Activated T-helper 1 cell treated with Interleukin-2 at 50 U/mL for 16 hours (primary cell): ENCODE data around the gene TESMIN.

ENCODE experiments used
- DNase-seq: peaks from one replicate; pipeline ENCODE4 v3.0.0-alpha.2; 2020; ENCODE audit warnings: low read depth

The TESMIN gene

DNA sequence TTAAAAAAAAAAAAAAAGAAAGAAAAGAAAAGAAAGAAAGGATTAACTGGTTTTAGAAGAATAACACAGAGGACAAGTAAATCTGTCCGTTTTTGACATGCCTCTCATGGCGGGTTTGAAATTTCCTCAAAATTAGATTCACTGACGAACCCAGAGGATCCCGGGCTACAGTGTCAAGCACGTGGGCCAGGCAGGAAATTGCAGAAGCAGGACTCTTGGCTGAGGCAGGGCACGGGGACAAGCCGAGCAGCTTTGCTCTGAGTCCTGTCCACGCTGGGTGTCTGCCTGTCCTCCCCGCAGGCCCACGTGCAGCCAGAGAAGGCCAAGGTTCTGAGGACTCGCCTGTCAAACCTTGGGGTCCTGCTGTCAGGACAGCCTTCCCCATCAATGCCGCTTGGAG, 42.3 kb downstream of the TESMIN start:
- no peak for DNase-seq

DNA sequence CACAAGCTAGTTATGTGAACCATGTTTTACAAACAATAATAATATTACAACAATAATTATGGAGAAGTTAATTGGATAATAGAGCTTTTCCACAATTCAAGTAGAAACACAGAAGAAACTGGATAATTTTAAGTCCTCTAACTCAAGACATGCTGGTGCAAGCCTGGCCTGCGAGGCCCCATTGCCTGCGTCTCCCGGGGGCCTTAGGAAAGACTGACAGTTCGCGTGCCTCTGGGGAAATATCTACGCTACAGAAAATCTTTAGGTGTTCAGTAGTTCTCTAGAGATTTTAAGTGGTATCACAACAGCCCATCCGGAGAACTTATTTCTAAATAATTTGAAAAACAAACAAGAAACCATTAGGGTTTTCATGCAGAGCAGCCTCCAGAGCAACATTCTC, 43.8 kb downstream of the TESMIN start:
- DNase-seq: no peak

DNA sequence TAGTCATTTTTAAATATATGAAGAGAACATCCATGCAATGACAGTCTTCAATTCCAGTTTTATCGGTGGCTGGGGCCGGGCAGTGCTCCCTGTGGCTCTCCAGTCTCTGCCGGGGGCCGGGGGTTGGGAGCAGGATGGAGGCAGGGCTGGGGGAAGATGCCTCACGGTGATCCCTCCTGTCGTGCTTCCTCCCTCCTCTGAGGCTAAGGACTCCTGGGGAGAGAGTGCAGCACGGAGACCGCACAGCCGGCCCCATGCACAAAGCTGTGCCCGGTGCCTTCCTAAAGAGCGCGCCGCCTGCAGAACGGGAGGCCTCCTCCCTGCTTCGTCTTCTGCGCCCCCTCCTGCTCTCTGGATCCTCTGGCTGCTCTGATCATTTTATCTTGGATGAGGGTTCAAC, 46.4 kb downstream of the TESMIN start:
- DNase-seq: no peak

DNA sequence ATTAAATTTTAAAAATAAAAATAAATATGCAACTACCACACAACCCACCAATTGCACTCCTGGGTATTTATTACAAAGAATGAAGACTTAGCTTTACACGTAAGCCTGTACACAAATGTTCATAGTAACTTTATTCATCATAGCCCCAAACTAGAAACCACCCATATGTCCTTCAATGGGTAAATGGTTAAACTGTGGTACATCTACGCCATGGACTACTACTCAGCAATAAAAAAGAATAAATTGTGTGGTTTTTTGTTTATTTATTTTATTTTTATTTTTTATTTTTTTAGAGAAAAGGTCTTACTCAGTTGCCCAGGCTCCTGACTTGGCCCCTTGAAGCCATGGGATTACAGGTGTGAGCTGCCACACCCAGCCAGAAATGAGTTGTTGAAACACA, 52.3 kb downstream of the TESMIN start:
- no peak for DNase-seq

DNA sequence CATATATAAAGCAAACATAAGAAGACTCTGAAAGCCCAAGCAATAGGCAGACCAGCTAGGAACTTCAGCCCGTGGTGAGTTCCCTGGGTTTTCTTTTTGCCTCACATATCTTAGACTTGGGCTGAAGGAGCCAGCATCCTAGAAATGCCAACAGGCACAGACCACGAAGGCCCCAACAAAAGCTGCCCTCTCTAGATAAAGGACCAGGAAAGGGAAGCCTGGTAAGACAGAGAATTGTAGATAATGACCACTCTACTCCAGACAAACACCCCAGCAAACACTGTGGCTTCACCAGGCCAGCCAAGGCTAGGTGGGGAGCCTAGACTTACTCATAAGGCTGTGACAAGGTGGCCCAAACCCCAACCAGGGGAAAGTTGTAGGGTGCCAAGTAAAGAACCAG, 55.8 kb downstream of the TESMIN start:
- DNase-seq: no peak

DNA sequence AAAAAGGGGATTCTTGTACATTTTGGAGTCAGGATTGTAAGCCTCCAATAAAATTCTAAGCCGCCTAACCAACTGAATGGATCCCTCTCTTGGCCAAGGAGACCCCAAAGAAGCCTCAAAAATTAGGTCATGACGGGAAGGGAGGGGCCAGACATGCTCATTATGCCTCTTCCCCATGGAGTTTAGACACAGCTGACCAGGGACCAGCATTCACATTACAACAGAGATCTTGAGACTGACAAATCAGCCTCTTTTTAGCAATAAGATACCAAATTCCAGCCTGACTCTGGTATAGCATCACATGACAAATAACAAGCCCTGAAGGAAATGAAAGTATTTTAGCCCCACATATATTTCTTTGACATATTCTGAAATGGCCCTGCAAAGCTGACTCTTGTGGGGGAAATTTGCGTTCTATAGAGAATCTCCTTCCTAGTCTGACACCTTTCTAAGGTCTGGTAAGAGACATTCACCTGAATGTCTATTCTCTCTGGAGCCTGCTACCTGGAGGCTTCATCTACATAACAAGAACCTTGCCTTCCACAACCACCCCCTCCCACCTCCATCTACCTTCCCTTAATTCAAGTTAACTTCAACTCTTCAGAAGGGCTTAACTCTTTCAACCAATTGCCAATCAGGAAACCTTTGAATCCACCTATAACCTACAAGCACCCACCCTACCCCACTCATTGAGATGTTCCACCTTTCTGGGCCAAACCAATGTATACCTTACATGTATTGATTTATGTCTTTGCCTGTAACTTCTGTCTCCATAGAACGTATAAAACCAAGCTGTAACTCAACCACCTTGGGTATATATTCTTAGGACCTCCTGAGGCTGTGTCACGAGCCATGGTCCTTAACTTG, 56.7 kb downstream of the TESMIN start:
- no peak for DNase-seq

DNA sequence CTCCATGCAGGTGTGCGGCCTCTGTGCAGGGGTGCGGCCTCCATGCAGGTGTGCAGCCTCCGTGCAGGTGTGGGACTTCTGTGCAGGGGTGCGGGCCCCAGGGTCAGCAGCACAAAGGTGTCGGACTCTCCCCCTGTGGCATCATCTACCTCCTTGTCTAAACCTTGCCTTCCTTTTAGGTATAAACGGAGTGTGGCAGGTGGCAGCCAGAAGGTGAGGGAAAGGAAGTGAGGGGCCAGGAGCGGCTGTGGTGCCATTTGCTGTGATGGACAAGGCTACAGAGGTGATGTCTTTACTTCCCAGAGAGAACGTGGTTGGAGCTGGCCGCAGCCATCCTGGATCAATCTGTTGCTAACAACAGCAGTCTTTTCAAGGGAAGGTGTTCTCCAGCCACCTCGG, 57.8 kb downstream of the TESMIN start:
- no peak for DNase-seq

DNA sequence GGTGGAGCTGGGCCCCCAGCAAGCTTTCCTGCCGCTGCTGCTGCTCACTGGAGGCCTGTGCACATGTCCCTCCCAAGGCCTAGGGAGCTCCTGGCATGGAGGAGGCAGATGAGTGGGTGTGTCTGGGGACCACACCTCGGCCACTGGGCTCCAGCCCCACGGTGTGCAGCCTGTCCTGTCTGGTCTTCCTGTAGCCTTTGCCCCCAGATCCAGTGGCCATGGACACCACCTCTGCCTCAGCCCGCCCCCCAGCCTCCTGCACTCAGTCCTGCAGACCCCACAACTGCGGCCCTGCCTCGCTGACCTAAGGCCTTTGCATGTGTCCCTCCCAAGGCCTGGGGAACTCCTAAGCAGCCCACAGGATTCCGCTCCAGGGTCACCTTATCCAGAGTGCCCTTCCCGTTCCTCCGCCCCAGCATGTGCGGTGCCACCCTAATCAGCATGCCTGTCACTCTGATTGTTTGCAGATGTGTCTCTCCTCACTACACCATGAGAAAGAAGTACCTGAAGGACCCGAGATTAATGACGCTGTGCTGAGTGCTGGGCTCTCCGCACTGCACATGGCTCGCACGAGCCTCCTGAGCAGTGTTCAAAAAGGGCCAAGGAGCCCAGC, 58.3 kb downstream of the TESMIN start:
- DNase-seq: no peak

DNA sequence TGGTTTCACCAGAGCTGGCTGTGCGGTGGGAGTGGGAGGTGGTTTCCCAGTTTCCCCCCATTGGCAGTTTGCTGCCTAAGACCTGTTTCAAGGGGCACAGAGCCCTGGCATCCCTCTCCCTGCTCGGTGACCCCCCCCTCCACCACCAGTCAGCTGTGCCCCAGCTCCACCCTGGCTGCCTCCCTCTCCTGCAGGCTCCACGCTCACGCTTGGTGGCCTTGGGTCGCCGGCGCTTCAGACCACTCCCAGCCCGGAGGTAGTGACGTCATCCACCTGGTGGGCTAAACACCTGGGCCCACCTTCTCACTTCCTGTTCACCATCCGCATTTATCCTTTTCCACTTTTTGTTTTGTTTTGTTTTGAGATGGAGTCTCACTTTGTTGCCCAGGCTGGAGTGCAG, 59.2 kb downstream of the TESMIN start:
- no peak for DNase-seq

DNA sequence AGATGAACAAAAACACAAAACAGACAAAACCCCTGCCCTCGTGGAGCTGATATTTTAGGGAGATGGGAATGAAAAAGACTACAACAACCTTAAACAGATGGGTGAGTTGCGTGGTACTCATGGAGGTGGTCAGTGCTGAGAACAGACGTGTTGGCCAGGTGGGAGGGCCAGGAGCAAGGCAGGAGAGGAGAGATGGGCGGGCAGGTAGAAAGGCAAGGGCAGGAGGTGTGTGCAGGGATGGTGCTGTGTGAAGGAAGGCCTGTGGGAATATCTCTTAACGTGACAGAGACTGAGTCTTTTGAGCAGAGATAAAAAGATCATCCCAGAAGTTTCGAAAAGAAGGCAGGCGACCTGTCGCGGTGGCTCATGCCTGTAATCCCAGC, 59.9 kb downstream of the TESMIN start:
- DNase-seq: no peak

DNA sequence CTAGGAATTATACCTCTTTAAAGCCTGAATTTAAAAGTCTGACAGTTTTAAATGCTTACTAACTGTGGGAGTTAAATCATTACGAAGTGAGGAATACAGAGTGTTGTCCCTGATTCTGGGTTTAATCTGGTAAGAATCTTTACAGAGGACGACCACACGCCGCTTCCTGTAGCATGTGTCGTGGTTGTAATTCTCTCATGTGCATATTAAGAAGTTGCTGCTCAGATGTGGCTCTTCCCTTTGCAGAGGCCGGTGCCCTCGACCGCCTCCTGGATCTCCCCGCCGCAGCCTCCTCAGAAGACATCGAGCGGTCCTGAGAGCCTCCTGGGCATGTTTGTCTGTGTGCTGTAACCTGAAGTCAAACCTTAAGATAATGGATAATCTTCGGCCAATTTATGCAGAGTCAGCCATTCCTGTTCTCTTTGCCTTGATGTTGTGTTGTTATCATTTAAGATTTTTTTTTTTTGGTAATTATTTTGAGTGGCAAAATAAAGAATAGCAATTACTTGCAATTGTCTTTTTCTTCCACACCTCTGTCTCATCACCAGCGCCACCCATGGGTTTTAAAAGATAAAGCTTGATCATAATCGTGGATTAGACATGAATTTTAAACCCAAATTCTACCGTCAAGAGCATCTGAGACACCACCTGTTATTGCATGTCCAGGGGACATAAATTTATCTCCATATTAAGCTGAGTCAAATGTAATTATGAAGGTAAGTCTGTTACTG, 60.5 kb downstream of the TESMIN start:
- DNase-seq: no peak

DNA sequence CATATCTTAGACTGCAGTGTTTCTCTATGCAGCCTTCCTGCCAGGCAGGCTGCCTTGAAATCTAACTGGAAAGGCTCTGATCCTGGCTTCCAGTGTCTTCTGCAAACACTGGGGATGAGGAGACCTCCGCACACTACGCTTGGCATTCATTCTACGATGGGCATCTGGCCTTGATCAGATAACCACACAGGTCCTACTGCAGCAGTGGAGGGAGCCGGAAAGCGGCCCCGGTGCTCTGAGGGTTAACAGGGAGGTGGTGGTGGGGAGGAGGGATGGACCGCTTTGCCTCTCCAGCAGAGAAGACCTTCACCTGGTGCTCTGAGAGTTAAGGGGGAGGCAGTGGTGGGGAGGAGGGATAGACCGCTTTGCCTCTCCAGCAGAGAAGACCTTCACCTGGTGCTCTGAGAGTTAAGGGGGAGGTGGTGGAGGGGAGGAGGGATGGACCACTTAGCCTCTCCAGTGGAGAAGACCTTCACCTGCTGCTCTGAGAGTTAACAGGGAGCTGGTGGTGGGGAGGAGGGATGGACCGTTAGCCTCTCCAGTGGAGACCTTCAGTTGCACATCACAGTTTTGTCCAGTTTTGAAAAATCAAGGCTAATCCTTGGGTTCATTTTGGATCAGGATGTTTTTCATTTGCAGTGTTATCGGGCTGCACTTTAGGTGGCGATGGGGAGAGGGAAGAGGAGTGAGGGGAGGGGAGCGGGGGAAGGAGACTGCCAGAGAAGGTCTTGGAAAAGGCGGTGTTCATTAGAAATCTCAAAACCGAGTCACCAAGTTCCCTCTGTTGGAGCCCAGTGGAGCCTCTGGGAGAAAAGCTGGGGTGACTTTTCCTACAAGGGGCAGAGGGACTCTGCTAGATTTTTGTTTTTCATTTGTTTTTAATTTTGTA, 61.3 kb downstream of the TESMIN start:
- DNase-seq: no peak

DNA sequence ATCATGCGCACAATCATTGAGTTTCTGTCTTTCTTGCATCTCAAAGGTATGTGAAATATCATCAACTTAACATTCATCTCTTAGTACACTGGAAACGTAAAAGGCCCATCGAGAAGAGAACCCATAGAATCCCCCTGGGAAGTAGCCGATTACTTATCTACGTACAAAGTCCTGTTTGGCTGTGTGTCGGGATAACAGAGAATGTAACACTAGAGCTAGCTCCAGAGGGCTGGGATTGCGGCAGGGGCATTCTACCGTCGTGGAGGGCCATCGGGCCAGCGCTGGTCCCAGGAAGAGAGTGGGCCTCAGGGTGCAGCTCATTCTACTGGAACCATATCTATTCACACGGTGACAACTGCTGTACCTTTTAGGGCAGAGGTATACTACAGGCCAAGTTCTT, 62.4 kb downstream of the TESMIN start:
- DNase-seq: no peak

DNA sequence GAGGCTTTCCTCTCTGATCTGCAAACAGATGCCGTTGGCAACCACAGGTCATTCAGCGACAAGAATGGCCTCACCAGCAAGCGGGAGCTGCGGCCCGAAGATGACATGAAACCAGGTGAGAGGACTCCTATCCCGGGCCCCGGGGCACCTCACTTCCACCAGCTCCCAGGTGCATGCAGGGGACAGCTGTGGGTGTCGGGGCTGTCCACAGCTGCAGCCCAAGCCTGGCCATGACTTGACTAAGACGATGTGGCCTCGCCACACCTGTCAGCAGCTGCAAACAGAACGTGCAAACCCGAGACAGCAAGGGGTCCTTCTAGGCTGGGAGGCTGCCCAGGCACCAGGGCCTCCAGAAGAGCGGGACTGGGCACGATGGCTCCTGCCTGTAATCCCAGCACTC, 63.3 kb downstream of the TESMIN start:
- no peak for DNase-seq

DNA sequence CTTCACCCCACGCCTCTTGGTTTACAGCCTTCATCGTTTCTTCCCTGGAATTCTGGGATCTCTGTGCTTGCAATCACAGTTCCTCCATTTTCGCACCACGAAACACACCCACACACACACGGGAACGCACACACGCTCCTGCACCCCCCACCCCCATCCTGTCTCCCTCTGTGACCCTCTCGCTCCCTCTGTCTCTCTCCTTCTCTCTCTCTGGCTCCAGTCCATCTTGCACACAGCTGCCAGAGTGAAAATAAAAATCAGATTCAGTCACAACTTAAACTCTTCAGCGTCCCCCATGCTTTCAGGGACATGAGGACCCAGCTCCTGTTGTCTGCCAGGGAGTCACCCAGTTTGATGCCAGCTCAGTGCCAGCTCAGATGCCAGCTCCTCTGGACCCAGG, 64.0 kb downstream of the TESMIN start:
- DNase-seq: no peak

DNA sequence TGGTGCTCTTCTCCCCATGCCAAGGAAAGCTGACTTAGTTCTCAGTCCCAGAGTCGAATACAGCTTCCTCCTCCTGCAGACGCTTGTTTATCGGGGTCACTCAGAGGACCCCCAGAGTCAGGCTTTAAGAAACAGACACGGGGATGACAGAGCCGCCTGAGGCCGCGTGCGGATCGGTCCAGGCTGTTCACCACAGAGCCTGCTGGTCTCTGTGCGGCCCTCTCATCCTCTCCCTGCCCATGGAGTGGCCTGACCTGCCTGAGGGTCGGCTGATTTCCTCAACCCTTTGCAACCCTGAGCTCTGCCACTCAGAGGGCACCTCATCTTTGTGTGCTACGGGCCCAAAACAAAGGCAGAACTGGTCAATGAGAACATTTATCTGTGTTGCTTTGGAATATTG, 64.8 kb downstream of the TESMIN start:
- DNase-seq: no peak

DNA sequence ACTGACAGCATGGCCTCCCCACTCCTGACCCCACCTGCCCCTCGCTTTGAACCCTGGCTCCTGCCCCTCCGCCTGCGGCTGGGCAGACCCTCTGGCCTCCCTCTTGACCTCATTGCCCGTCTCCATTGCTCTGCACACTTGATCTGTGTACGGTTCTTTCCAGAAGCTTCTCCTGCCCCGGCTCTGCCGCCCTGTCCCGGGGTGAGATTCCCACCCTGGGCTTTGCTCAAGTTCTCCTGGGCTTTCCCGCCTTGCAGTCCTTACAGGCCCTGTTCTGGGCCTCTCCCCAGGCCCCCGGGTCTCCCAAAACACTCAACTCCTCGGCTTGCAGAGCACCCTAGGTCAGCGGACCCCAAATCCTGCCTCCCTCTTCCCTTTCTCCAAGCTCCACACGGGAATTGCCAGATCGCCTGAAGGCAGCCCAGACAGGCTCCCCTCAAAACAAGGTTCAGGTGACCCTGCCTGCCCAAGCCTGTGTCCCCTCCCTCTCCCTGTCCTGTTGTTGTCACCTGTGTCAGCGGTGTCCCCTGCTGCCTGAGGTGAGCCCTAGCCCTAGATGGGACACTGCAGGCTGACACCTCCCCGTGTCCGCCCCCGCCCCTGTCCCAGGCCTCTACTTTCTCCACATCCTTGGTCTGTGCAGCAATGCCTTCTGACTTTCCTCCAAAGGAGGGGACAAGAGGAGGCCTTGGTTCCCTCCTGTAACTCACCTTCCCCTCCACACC, 65.5 kb downstream of the TESMIN start:
- no peak for DNase-seq

DNA sequence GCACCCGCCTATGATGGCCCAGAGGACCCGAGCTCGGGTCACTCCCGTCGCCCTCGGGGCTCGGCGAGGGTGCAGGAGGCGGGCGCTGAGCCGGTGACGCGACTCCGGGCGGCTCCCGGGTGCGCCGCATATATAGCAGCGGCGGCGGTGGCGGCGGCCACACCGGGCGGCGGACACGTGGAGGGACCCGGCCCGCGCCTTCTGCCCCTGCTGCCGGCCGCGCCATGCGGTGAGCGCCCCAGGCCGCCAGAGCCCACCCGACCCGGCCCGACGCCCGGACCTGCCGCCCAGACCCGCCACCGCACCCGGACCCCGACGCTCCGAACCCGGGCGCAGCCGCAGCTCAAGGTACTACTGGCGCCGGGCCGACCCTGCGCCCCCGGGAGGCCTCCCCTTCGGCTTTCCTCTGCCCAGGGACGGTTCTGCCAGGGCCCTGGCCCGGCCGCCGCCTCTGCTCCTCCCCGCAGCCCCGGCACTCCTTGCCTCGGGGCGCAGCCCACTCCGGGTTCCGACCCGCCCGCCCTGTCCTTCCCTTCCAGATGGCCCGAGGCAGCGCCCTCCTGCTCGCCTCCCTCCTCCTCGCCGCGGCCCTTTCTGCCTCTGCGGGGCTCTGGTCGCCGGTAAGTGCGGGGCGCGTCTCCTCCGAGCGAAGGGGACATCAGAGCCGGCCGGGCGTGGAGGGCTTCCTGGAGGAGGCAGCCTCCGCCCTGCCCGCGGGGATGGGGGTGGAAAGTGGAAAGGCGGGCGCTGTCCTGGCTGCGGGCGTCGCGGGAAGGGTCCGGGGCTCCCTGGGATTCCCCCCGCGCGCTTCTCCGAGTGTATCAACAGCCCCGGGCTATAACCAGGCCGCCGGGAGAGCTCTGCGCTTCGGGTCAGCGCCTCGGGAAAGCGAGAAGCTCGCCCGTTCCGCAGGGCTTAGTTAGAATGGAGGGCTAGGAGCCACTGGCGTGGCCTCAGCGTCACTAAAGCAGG, 66.6 kb downstream of the TESMIN start, which contains the start of gene GAL:
Gene GAL (plus strand): TSS at position 160 of the 972 bp plus-strand sequence. CDS start 380 bp downstream, at position 540.
- DNase-seq: no peak

DNA sequence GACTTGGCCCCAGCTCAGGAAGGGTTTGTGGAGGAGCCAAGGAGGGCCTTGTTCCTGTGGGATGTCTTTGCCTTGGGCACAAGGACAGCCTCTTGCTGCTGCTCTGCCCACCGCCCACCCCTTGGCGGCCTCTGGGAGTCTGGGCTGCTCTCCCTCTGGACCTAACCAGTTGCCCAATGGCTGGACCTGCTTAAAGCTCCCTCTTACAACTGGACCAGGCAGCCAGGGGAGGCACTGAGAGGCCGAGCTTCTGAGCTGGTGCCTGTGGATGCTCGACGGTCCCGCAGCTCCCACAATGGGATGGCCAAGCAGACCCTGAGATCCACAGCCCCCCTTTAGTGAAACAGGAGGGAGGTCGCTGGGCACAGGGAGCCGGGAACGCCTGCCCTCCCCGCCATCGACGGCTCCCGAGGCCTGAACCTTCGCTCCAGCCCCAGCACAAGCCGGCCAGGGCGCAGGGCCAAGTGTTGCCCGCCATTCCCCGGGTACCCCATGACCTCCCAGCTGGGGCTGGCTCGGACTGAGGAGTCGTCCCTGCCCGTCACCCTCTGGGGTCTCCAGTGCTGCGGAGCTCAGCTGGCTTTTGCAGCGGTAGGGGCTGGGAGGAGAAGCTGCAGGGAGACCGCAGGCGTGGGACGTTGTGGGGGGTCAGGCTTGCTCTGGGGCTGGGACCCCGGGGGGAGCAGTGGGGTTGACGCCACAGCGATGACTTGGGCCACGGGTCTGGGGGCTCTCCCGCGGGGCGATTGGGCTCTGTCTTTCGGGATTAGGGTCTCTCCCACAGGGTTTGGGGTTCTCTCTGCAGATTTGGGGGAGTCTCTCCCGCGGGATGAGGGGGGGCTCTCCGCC, 67.6 kb downstream of the TESMIN start:
- no peak for DNase-seq
